BJ (cell line): ENCODE results near the gene GALNT1. TPM values are rescaled to one million over a fixed set of nuclear protein-coding genes. Genes with fewer than 3 reads are reported as not detected.

ENCODE experiments used
- CTCF ChIA-PET: fragments of 350-600 bp; formaldehyde crosslinking; extraction: SDS; loops from one replicate; lab custom pipeline; 2021; ENCODE audit warnings: antibody characterized with exemption, inconsistent platforms; lab: Yijun Ruan, JAX
- POLR2A ChIA-PET: fragments of 300-600 bp; sonication (Branson Sonifier 250); formaldehyde crosslinking; extraction: SDS; loops from one replicate; lab custom pipeline; 2021; ENCODE audit warnings: antibody characterized with exemption; lab: Charles Lee
- DNase-seq: peaks from one replicate; pipeline ENCODE4 v3.0.0-alpha.2; 2011; ENCODE audit warnings: low read depth
- H3K27me3 ChIP-seq: 2 replicates; pipeline ENCODE4 v1.6.0; 2011; ENCODE audit warnings: low read length; ENCODE audit not compliant: control insufficient read depth, insufficient read depth
- H3K36me3 ChIP-seq: 2 replicates; pipeline ENCODE4 v1.5.1; 2011; ENCODE audit warnings: low read length; ENCODE audit not compliant: control insufficient read depth, insufficient read depth
- H3K4me3 ChIP-seq: 2 replicates; pipeline ENCODE4 v1.5.1; 2011; ENCODE audit warnings: low read depth, mild to moderate bottlenecking, control low read depth, low read length
- CTCF ChIP-seq: IDR thresholded peaks from 2 replicates; pipeline ENCODE4 v1.5.1; 2011; ENCODE audit warnings: low read depth, mild to moderate bottlenecking, control low read depth, inconsistent platforms, low read length, moderate library complexity; ENCODE audit not compliant: insufficient read depth
- polyA plus RNA-seq: library from polyadenylated mRNA; depleted of rRNA; stranded (reverse); fragments of >200 nt; gene quantifications from 2 replicates; pipeline ENCODE4 v1.2.3, GENCODE V29; 2011

The GALNT1 gene
- polyA plus RNA-seq, 1 experiment = 23.3 TPM

- DNase-seq = no peak
- TF ChIP-seq CTCF = no peak
- POLR2A ChIA-PET = no interaction called here
- CTCF ChIA-PET = interaction anchor here (1.2 kb wide), 1 partner anchor 19 kb away, joined by 3 read pairs; no protein-coding TSS in a partner anchor
- Histone ChIP-seq H3K4me3 (no peak overlapping the region), H3K27me3 (no peaks in the 10 kb centered on the region), H3K36me3 (0 out of 2 replicates have a peak, but pooled peaks cover 1% of the 10 kb centered on the region)
Observed at GRCh38 chr18:35683021-35683420, 101.5 kb downstream of the GALNT1 start.

- ChIA-PET CTCF (interaction anchor here (0.6 to 0.7 kb wide), 2 partner anchors 32 to 50 kb away, joined by 3 read pairs; no protein-coding TSS in a partner anchor), POLR2A (no interaction called here)
- DNase-seq = no peak
- H3K4me3 ChIP-seq = no peak overlapping the region
- no peaks in the 10 kb centered on the region for H3K36me3 ChIP-seq
- no peaks in the 10 kb centered on the region for H3K27me3 ChIP-seq
- no peak for TF ChIP-seq CTCF
Observed at GRCh38 chr18:35688757-35689156, 107.2 kb downstream of the GALNT1 start.

GRCh38 chr18:35689728-35690127 lies 108.2 kb downstream of the GALNT1 start:
- no peak for TF ChIP-seq CTCF
- Histone ChIP-seq H3K36me3 (no peaks in the 10 kb centered on the region), H3K27me3 (no peaks in the 10 kb centered on the region), H3K4me3 (no peak overlapping the region)
- ChIA-PET CTCF (interaction anchor here (0.6 kb wide), 1 partner anchor 521 kb away, joined by 3 read pairs; no protein-coding TSS in a partner anchor), POLR2A (no interaction called here)
- DNase-seq = no peak

- POLR2A ChIA-PET = no interaction called here
- CTCF ChIA-PET = interaction anchor here (1.0 kb wide), 1 partner anchor 283 kb away, joined by 4 read pairs; no protein-coding TSS in a partner anchor
- Histone ChIP-seq H3K36me3 (no peaks in the 10 kb centered on the region), H3K4me3 (no peak overlapping the region), H3K27me3 (no peaks in the 10 kb centered on the region)
- no peak for DNase-seq
- no peak for TF ChIP-seq CTCF
Observed at GRCh38 chr18:35691625-35692024, 110.1 kb downstream of the GALNT1 start.

GRCh38 chr18:35692866-35693265 lies 111.3 kb downstream of the GALNT1 start:
- no peak for DNase-seq
- no peak for TF ChIP-seq CTCF
- H3K36me3 ChIP-seq = no peaks in the 10 kb centered on the region
- CTCF ChIA-PET = interaction anchor here (0.9 kb wide), 1 partner anchor 13 kb away, joined by 3 read pairs; no protein-coding TSS in a partner anchor
- POLR2A ChIA-PET = no interaction called here
- no peaks in the 10 kb centered on the region for H3K27me3 ChIP-seq
- no peak overlapping the region for H3K4me3 ChIP-seq
